Dedifferentiated amniotic fluid mesenchymal stem cell (primary cell): Measurements from ENCODE around the gene SH2B2.
"Not testable (repeated sequence)": the region's sequence is repeated elsewhere in the genome, so short reads cannot be mapped to it uniquely, and the experiment has no call there.

Experiments used
- DNase-seq: peaks from one replicate; pipeline ENCODE4 v3.0.0-alpha.2; 2016; ENCODE audit errors: extremely low spot score

SH2B2 gene

GRCh38 chr7:102285540-102286236 is 980 bp upstream of the SH2B2 start:
- DNase-seq: no peak

- DNase-seq: no peak
Measured at GRCh38 chr7:102287111-102287980, 678 bp downstream of the SH2B2 start.

GRCh38 chr7:102287981-102288278 is 1.3 kb downstream of the SH2B2 start:
- no peak for DNase-seq

DNA sequence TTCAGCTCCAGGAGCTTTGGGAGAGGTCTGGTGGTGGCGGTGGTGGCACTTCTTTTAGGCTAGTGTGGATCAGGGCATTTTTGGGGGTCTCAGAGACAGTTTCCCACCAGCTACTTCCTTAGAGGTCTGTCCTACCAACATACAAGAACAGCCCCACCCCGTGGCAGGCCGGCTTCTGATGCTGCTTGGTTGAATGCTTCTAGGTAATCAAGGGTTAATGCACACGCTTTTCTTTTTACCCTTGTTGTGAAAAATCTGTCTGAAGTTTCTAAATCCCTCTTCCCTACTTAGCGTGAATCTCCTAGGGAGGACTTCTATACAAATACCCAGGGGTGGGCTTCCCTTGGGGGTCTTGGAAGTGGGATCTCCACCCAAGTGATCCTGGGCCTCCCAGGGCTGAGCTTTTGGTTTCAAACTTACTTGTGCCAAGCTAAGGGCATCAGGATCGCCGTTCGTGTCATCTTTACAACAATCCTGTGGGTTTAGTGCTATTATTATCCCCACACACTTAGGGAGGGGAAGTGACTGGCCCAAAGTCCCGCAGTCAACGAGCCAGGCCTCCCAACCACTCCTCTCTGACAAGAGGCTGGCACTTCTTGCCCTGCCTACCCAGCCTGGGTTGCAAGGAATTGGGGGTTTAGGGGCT is 1.7 kb downstream of the SH2B2 start:
- no peak for DNase-seq

DNA sequence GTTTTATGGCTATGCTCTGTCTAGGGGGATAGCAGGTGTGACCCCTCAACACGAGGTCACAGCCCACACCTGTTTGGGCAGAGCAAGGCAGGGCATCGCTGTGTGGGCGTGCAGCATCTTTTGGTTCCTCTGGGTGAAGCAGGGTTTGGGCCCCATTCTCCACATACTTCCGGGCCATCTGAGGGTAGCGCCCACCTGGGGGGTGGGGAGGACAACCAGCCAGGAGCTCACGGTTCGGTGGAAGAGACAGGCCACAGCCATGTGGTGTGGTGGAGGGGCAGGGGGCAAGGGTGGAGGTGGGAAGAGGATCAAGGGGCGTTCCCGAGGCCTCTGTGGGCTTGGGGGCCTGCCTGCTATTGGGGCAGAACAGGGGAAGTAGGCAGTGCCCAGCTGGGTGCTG is 2.4 kb downstream of the SH2B2 start:
- no peak for DNase-seq

- DNase-seq: no peak
Measured at GRCh38 chr7:102291056-102291915, 4.6 kb downstream of the SH2B2 start.

- DNase-seq: no peak
Measured at GRCh38 chr7:102291916-102292267, 5.2 kb downstream of the SH2B2 start.

- no peak for DNase-seq
Measured at GRCh38 chr7:102292813-102293798, 6.4 kb downstream of the SH2B2 start.

- no peak for DNase-seq
Measured at GRCh38 chr7:102294589-102294988, 7.9 kb downstream of the SH2B2 start.

GRCh38 chr7:102295346-102296178 is 8.9 kb downstream of the SH2B2 start:
- no peak for DNase-seq

DNA sequence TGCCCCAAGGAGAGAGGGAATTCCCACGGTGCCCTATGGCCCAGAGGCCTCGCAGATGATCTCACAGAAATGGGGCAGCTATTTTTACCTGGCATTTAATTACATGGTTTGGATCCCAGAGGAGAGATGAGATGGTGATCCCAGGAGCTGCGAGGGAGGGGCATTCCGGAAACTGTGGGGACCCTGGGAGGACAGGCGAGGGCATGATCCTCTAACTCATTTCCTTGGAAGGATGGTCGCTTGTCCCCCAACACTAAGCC is 9.4 kb downstream of the SH2B2 start:
- DNase-seq: no peak

GRCh38 chr7:102296514-102296913 is 9.8 kb downstream of the SH2B2 start:
- DNase-seq: no peak

DNA sequence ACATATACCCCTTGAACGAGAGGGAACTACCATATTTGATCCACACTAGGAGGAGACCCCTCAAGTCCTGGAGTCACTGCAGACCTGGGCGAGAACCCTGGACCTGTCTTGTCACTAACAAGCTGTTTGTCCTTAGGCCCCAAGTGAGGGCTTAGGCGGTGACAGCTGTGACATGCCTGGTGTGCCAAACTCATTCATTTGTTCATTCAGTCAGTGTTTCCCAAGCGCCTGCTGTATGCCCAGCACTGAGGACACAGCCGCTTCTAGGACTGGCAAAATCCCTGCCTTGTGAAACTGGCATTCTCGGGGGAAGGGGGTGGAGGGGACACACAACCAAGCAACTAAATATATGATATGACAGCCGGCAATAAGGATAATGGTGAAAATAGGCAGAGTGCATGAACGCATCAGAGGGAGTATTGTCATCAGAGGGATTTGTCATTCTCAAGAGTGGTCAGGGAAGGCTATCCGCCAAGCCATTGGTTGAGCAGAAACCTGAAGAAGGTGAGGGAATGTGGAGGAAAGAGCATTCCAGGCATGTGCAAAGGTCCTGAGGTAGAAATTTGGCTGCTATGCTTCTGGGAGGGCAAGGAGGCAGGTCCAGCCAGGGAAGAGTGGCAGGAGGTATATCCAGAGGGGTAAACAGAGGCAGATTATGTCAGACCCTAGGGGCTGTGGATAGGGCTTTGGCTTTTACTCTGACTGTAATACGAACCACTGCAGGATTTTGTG is 11.0 kb downstream of the SH2B2 start:
- DNase-seq: no peak

DNA sequence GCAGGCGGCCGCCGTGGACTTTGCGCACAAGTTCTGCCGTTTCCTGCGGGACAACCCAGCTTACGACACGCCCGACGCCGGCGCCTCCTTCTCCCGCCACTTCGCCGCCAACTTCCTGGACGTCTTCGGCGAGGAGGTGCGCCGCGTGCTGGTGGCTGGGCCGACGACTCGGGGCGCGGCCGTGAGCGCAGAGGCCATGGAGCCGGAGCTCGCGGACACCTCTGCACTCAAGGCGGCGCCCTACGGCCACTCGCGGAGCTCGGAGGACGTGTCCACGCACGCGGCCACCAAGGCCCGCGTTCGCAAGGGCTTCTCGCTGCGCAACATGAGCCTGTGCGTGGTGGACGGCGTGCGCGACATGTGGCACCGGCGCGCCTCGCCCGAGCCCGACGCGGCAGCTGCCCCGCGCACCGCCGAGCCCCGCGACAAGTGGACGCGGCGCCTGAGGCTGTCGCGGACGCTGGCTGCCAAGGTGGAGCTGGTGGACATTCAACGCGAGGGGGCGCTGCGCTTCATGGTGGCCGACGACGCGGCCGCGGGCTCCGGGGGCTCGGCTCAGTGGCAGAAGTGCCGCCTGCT is 14.1 kb downstream of the SH2B2 start:
- no peak for DNase-seq

DNA sequence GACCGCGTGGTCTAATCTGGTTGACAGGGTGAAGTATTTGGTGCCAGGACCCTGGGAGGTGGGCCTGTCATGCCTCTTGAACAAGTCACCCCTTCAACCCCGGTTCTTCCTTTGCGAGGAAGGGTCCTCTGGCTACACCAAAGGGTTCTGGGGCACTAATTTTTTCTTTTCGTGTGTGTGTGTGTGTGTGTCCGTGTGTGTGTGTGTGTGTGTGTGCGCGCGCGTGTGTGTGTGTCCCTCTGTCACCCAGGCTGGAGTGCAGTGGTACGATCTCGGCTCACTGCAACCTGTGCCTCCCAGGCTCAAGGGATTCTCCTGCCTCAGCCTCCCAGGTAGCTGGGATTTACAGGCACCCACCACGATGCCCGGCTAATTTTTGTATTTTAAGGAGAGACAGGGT is 14.7 kb downstream of the SH2B2 start:
- DNase-seq: not testable (repeated sequence)

- no peak for DNase-seq
Measured at GRCh38 chr7:102302025-102302424, 15.4 kb downstream of the SH2B2 start.

GRCh38 chr7:102303669-102304422 is 17.2 kb downstream of the SH2B2 start:
- DNase-seq: no peak

DNA sequence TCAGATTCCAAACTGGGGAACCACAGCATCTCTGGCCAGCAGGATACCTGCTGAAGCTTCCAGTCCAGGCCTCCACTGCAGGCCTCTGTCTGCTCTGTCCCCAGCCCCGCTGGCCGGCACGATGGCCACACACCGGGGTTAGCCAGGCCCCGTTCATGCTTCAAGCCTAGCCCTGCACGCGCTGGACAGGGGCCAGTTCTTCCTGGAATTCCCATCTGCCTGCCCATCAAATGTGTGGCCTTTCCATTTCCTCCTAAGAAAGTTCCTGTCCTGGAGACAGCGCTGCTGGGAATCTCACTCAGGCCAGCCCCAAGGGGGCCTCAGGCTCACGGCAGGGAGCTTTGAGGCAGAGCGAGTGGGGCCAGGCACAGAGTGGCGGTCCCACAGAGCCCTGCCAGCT is 18.0 kb downstream of the SH2B2 start:
- no peak for DNase-seq
